SKM-1 treated with dmso at 0.1 percent for 144 hours (cell line): Measurements from ENCODE around the gene ST3GAL5.

Source experiments
- DNase-seq: peaks from one replicate; lab custom pipeline; 2025; ENCODE audit not compliant: unreplicated experiment; lab: John Stamatoyannopoulos, UW

Gene ST3GAL5

DNA sequence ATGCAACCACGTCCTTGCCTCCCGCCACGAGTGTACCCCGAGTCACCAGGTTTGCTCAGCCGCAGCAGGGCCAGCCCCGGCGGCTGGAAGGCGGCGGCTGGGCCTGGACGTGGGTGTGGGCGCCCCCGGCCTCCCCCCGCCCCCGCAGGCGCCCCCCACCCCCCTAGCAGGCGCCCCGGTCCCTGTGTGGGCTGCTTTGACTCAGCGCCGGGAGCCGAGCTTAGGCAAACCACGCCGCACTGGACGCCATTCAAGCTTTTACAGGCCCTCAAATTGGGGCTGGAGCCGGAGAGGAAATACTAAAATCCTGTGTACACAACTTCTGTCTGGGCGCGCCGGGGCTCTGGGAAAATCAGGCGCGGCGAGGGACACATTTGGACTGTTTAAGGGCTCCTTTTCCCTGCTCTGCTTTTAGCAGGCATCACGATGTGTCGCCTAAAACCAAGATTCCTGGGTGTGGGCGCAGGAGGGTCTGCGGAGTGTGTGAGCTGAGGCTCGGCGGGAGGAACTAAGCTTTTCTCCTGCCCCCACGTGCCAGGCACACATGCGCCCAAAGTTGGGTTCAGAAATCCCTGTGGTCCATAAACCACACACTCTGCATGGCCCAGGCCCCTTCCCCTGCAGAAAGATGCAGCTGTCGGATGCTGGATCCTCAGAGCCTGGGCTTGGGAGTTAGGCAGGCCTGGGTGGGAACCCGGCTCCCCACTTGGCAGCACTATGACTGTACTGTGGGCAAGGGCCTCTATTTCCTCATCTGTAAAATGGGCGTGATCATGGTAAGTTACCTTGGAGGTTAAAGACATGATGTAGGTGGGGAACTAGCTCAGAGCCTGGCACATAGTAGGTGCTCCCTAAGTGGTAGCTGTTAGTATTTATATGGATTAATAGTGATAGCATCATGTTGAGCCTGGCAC lies 77.4 kb downstream of the ST3GAL5 start:
- no peak for DNase-seq

DNA sequence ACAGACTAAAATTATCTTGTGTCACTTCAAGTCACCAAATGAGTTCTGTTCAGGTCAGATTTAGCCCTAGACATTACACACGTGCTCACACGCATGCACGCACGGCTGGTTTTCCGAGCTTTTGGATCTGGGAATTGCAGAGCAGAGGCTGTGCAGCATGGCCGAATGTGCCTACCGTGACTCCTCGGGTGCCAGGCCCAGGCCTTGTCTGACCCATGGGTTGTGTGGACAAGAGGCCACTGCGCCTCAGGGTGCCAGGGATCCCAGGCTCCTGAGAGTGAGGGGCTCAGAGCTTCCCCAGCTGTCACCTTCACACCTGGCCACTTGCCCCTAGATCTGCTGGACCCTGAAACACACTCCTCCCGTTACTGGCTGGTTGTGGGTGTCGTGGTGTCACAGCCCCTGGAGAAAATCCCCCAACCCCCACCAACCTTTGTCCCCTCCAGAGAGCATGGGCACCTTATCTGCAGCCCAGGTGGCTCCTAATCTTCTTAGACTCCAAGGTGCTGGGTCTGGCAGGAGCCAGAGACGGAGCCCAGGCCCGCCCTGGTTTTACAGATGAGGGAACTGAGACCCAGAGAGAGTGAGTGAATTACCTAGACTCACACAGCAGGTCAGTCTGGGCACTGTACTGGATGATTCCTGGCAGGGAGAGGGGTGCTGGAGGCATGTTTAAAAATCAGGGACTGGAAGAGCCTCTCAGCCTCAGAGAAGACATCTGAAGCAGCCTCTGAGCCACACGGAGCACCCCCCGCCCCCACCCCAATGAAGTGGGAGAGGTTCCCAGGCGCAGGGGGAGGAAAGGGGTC lies 78.2 kb downstream of the ST3GAL5 start:
- DNase-seq: no peak

DNA sequence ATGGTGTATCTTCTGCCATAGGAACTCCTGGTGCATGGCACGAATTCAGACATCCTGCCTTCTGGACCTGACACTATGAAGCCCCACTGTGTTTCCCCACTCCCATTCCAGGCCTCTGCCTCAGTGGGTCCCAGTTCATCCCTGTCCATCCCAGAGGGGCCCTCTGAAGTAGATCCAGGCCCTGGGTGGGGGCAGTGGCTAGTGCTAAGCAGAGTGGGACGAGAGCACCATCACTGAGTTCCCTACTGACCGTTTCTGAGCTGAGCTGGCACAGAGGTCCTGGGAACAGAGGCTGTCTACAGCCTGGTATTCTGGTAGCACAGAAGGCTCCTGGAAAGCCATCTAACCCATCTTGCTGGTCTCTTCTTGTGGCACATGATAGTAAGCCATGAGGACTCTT lies 81.0 kb downstream of the ST3GAL5 start:
- DNase-seq: no peak

DNA sequence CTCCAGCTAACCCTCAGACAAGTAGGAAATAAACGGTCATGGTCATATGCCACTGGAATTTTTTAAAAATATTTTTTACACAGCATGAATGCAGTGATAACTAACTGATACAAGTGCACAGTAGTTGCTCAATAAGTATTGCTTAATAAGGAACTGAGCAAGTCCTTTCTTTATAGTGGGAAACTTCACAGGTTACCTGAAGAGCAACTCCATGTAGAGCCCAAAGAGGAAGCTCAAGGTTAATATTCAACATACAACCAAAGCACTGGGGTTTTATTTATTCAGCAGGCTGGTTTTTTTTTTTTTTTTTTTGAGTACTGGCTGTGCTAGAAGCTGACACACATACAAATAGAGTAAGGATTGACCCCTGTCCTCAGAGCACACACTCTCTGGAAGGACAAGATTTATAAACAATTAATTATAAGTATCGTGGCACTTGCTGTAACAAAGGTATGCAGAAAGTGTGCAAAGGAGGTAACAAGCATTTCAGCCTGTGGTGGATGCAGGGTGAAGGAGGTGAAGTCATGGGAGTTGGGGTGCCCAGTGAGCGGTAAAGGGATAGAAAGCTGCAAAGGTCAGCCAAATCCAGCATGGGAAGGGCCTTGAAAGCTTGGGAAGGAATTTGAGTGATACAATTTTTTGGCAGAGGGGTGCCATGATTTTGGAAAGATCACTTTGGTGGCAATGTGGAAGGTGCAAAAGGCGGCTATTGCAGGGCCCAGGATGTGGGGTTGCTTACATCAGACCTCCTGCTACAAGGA lies 82.3 kb downstream of the ST3GAL5 start:
- peak; percentile 71 for DNase-seq

DNA sequence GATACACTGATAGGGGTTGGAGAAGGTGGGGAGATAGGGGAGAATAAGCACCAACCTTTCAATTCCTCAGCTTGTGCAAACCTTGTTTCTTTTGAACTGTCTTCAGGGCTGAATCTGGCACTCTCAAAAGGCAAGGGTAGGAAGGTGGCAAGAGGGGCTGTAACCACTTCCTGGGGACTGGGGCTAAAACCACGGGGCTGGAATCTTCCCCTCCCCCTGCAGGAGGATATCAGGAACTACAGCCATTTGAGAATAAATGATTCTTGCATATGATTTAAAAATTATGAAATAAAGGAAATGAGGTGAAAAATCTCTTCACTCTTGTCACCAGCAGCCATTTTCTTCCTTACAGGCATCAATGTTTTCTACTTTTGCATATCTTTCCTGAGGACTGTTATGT lies 84.2 kb downstream of the ST3GAL5 start:
- peak; percentile 68 for DNase-seq

DNA sequence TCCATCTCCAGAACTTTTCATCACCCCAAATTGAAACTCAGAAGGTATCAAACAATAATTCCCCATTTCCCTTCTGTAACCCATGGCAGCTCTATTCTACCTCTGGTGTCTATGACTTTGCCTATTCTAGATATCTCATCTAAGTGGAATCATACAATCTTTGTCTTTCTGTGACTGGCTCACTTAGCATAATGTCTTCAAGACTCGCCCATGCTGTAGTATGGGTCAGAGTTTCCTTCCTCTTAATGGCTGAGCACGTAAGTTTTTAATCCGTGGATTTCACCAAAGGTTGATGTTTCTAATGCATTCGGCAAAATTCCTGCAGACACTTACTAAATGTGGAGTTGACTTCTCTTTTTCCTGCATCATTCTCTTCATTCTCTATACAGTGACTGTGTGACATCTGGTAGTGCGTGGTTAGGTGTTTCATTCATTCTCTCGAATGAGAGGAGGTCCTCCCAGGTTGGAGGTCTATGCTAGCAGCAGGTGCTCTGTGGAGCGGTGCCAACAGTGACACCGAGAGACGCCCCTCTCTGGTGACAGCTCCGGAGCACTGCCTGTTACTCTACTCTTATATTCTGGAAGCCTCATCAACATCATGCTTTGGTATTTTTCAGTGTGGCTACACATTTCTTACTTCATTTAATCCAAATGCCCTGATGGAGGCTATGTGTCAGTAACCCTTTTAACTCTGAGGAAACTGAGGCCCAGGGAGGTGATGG lies 84.9 kb downstream of the ST3GAL5 start:
- no peak for DNase-seq

DNA sequence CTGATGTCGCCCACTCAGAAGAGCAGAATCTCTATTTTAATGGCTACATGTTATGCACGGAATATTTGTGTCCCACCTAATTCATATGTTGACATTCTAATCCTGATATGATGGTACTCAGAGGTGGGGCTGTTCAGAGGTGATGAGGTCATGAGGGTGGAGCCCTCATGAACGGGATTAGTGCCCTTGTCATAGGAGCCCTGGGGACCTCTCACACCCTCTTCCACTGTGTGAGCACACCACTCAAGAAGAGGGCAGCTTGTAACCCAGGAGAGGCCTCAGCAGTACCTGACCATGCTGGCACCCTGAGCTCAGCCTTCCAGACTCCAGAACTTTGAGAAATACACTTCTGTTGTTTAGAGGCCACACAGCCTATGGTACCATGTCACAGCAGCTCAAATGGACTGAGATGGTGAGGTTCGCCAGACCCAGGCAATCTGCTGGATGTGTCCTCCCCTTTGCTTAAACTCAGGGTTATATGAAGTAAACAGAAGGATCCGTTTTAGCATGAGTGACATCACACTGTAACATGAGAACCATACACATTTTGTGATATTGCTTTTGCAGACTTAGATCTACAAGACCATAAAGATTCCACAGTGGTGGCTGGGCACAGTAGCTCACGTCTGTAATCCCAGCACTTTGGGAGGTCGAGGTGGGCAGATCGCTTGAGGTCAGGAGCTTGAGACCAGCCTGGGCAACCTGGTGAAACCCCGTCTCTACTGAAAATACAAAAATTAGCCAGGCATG lies 86.3 kb downstream of the ST3GAL5 start:
- DNase-seq: no peak

DNA sequence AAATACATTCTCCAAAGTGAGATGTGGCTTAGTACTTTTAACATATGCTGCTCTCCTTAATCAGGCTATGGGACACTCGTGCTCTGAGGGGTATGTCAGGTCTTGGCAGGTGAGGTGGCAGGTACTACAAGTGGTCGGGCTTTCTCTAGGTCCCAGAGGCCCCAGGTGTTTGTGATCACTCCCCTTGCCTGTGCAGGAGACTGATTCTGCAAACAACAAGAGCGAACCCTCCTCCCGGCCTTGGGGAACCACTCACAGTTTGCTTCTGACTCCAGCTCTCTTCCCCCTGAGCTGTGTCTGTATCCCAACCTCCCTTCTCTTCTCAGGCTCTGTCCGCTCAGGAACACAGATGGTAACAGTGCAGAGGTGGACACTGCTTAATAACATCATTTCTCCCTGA lies 86.9 kb downstream of the ST3GAL5 start:
- no peak for DNase-seq

DNA sequence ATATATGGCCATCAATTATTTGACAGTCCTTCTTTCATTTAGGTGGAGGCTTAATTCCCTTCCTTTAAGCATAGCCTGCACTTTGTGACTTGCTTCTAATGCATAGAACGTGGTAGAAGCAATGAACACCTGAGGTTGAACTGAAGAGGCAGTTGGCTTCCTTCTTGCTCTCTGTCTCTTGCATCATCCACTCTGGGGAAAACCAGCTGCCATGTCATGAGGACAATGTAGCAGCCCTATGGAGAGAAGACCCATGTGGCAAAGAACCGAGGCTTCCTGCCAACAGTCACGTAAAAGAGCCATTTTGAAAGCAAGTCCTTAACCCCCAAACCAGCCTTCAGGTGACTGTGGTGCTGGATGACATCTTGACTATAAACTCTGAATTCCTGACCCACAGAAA lies 88.2 kb downstream of the ST3GAL5 start:
- DNase-seq: no peak

DNA sequence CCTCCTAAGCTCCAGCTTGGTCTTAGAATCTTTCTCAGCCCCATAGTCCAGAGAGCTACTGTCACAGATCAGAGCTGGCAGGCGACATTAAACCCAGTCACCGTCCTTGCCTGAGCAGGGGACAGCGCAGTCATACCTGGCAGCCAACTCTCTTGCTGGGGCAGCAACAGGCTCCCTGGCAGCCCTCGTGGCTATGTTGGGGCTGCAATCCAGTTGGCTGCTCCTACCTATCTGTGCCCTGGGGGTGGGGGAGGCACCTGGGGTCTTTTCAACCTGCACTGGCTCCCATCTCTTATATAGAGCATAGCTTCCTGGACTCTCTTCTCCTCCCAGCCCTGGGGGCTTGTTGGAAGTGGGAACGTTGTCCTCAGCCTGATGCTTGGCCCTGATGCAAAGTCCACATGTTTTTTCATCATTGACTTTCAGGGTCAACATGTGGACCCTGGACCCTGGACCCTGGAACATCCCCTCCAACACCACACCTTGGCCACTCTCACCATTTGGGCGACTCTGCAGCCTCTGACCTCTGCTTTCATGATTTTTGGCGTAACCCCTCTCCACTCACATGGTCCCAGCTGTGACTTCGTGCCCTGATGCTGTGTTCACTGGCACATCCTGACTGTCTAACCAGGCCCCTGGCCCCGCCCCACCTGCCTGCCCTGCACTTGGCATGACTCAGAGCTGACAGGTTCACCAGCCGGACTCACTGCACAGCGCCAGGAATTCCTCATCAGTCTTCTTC lies 89.4 kb downstream of the ST3GAL5 start:
- no peak for DNase-seq

DNA sequence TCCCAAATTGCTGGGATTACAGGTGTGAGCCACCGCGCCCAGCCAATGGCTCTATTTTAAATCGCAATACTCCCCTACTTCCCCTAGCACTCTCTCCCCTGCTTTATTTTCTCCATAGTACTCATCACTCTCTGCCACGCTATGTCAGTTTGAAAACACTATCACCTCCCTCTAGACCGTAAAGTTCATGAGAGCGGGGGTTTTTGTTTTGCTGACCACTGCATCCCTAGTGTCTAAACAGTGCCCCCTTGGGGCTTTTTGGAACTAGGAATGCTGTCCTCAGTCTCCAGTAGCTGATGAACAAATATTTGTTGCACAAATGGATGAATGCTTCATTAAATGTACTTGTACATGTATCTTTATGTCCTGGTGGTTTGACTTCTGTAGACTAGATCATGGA lies 90.9 kb downstream of the ST3GAL5 start:
- no peak for DNase-seq

DNA sequence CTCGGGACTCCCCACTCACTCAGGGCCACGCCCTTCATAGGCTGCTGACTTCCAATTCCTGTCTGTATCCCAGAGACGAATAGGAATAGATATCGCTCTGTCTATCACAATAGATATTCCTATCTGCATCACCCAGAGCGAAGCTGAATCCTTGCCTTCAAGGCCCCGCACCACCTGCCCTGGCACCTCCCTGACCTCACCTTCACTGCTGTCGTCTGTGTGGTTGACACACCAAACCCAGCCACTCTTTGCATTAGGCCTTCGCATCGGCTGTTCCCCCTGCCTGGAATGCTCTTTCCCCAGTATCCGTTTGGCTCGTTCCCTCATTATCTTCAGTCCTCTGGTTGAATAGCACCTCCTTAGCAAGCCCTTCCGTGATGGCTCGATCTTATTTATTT lies 91.5 kb downstream of the ST3GAL5 start:
- DNase-seq: no peak

DNA sequence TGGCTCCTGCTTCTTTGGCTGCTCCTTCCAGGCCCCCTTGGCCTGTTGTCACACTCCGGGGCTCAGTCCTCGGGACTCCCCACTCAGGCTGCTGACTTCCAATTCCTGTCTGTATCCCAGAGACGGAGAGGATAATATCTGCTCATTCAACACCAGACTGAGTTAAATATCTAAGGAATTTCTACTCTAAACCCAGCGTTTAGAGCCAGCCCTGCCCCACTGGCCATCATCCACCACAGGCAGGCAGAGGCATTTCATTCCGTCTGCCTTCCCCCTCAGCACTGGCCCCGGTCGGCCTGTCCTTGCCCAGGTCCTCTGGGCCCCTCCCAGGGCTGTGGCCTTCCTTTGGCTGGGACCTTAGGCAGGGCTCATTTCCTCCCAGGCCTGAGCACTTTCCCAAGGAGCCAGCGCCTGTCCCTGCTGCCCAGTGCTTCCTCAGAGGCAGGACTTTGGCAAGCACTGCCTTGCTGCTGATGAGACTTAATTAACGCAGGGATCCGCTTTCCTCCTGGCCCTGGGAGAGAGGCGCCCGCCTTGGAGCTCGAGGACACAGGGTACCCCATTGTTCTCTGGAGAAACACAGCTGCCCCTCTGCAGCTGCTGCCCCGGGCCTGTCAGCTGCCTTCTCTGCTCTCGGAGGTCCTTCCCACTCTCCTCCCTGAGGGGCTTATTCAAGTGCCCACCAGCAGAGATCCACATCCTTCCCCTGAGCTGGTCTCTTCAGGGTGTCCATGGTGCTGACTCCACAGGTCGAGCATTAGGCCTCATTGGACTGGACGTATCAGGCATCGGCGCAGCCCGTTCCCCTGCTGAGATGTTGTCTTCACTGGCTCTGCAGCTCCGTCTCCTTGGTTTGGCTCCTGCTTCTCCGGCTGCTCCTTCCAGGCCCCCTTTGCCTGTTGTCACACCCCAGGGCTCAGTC lies 92.2 kb downstream of the ST3GAL5 start:
- no peak for DNase-seq

DNA sequence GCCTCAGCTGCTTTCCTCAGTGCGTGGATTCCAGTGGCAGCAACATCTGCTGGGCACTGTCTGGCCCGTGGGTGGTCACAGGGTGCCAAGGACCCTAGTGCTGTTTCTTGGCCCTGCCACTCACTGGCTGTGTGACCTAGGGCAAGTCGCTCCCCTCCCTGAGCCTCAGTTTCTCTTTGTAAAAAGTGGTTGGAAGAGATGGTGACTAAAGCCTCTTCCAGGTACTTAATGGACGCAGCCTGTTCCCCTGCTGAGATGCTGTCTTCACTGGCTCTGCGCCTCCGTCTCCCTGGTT lies 92.8 kb downstream of the ST3GAL5 start:
- DNase-seq: no peak

DNA sequence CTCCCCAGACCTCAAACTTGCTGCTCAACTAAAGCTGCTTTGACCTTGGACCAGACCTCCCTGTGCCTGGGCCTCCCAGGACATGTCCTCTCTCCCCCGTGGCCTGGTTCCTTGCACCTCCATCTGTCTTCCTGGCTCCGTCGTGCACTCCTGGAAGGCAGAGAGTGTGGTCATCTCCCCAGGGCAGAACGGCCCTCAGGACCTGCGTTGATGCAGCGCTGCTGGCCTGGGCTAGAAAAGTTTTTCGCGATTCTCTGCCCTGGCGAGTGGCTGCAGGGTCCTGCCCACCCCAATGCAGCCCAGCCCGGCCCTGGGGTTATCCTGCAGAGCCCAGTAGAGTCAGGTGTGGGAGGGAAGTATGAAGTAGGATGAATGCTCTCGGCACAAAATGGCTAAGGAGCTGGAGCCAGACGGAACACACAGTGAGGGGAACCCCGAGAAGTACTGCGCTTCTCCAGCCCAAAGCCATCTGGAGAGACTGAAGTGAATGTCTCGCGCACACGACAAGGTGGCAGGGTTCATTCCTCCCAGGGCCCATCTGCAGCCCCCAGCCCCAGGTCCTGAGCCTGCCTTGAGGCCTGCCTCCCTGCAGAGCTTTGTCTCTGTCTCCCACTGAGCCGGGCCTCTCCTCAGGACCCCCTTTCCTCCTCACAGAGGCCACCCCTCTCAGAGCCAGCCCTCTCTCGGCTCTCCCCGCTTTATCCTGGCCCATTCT lies 93.3 kb downstream of the ST3GAL5 start:
- DNase-seq: no peak

DNA sequence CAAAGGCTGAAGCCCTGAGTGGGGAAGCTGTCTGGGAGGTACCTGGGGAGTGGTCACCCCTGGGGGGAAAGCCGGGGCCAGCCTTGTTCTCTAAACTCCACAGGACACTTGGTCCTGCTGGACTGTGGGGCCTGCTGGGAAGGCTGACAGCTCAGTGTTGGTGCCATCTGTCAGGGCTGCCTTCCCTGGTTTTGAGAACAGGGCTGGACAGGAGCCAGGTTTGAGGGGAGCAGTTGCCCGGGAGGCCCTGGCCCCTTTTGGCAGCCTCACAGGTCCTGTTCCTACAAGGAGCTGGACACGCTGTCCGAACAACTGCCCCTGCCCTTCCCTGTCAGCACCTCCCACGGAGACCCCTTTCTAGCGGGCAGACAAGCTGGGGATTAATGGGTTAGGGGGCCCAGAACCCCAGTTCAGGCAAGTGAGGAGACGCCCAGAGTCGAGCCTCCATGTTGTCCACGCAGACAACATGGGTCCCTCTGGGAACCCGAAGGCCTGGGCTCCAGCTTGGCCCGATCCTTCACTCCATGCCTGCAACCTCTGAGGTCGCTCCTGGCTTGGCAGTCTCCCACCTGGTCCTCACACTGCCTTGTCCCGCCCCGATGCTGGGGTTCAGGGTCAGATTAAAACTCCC lies 94.2 kb downstream of the ST3GAL5 start:
- no peak for DNase-seq

DNA sequence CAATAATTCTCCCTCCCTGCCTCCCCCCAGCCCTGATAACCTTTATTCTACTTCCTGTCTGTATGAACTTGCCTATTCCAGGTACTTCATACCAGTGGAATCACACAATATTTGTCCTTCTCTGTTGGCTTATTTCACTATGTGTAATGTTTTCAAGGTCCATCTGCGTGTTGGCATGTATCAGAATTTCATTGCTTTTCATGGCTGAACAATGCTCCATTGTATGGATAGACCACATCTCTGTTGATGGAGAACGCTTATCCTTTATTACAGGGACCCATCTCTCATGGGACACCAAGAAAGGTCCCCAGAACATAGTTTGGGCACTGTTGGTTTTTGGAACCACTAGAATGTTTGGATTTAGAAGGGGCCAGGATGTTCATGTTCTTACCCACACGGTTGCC lies 94.8 kb downstream of the ST3GAL5 start:
- no peak for DNase-seq

DNA sequence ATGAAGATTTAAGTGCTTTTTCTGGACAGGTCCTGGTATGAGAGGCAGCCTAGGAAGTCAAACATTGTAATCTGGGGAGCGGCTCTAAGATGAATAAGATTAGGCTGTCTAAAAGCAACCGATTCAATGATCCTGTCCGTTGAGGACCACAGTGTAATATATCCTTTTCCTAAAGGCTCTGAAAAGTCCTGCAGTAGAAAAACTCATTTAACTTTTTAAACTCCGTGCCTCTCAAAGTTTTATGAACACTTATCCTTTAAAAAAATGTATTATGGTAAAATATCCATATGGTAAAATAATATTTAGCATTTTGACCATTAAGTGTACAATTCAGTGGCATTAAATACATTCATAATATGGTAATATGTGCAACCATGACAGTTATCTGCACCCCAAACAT lies 95.2 kb downstream of the ST3GAL5 start:
- no peak for DNase-seq
